ENCODE measurements around the gene SAPCD2.

The SAPCD2 gene

GRCh38 chr9:137112564-137113384 is 42.4 kb upstream of the SAPCD2 start:
- Histone ChIP-seq H3K4me3 (ENCODE audit: low read depth, low read length) (no peak overlapping the region), H3K4me1 (ENCODE audit: control insufficient read depth, insufficient read depth, low read length) (no peaks in the 10 kb centered on the region)

GRCh38 chr9:137111788-137112563 is 41.6 kb upstream of the SAPCD2 start:
- Histone ChIP-seq H3K9me3 (ENCODE audit: control insufficient read depth, insufficient read depth, low read length) (no peaks in the 10 kb centered on the region), H3K27ac (ENCODE audit: low read depth, low read length) (no peak overlapping the region), H3K36me3 (ENCODE audit: control insufficient read depth, insufficient read depth, low read length) (peaks cover 29% of the 10 kb centered on the region), H3K27me3 (ENCODE audit: control insufficient read depth, insufficient read depth, low read length) (peaks cover 29% of the 10 kb centered on the region), H3K4me3 (ENCODE audit: low read depth, low read length) (no peak overlapping the region), H3K4me1 (ENCODE audit: control insufficient read depth, insufficient read depth, low read length) (no peaks in the 10 kb centered on the region), H3K9ac (ENCODE audit: low read depth, low read length) (no peak overlapping the region)

More at GRCh38 chr9:137112564-137113384, 42.4 kb upstream of the SAPCD2 start:
- Histone ChIP-seq H3K9ac (ENCODE audit: low read depth, low read length) (no peak overlapping the region), H3K27me3 (ENCODE audit: control insufficient read depth, insufficient read depth, low read length) (peaks cover 29% of the 10 kb centered on the region), H3K9me3 (ENCODE audit: control insufficient read depth, insufficient read depth, low read length) (no peaks in the 10 kb centered on the region), H3K36me3 (ENCODE audit: control insufficient read depth, insufficient read depth, low read length) (peaks cover 21% of the 10 kb centered on the region), H3K27ac (ENCODE audit: low read depth, low read length) (no peak overlapping the region)

- Histone ChIP-seq H3K27me3 (ENCODE audit: control insufficient read depth, insufficient read depth, low read length) (peaks cover 27% of the 10 kb centered on the region), H3K4me3 (ENCODE audit: low read depth, low read length) (no peak overlapping the region), H3K9ac (ENCODE audit: low read depth, low read length) (no peak overlapping the region), H3K9me3 (ENCODE audit: control insufficient read depth, insufficient read depth, low read length) (no peaks in the 10 kb centered on the region), H3K36me3 (ENCODE audit: control insufficient read depth, insufficient read depth, low read length) (peaks cover 36% of the 10 kb centered on the region), H3K4me1 (ENCODE audit: control insufficient read depth, insufficient read depth, low read length) (no peaks in the 10 kb centered on the region), H3K27ac (ENCODE audit: low read depth, low read length) (no peak overlapping the region)
Observed at GRCh38 chr9:137110911-137111787, 40.8 kb upstream of the SAPCD2 start.

- Histone ChIP-seq H3K36me3 (ENCODE audit: control insufficient read depth, insufficient read depth, low read length) (peaks cover 43% of the 10 kb centered on the region), H3K27ac (ENCODE audit: low read depth, low read length) (no peak overlapping the region), H3K4me1 (ENCODE audit: control insufficient read depth, insufficient read depth, low read length) (no peaks in the 10 kb centered on the region), H3K27me3 (ENCODE audit: control insufficient read depth, insufficient read depth, low read length) (peaks cover 23% of the 10 kb centered on the region), H3K4me3 (ENCODE audit: low read depth, low read length) (no peak overlapping the region), H3K9me3 (ENCODE audit: control insufficient read depth, insufficient read depth, low read length) (no peaks in the 10 kb centered on the region), H3K9ac (ENCODE audit: low read depth, low read length) (no peak overlapping the region; the same call in 1 of the 2 replicates)
Observed at GRCh38 chr9:137110147-137110910, 40.0 kb upstream of the SAPCD2 start.

GRCh38 chr9:137109250-137110146 is 39.1 kb upstream of the SAPCD2 start:
- no peaks in the 10 kb centered on the region for H3K9me3 ChIP-seq (ENCODE audit: control insufficient read depth, insufficient read depth, low read length)
- H3K36me3 ChIP-seq (ENCODE audit: control insufficient read depth, insufficient read depth, low read length), result peaks cover 49% of the 10 kb centered on the region
- no peaks in the 10 kb centered on the region for H3K4me1 ChIP-seq (ENCODE audit: control insufficient read depth, insufficient read depth, low read length)
- no peak overlapping the region for H3K27ac ChIP-seq (ENCODE audit: low read depth, low read length)
- no peak overlapping the region for H3K4me3 ChIP-seq (ENCODE audit: low read depth, low read length)
- no peak overlapping the region for H3K9ac ChIP-seq (ENCODE audit: low read depth, low read length)
- peaks cover 15% of the 10 kb centered on the region for H3K27me3 ChIP-seq (ENCODE audit: control insufficient read depth, insufficient read depth, low read length)

- Histone ChIP-seq H3K27ac (ENCODE audit: low read depth, low read length) (no peak overlapping the region), H3K9me3 (ENCODE audit: control insufficient read depth, insufficient read depth, low read length) (no peaks in the 10 kb centered on the region), H3K36me3 (ENCODE audit: control insufficient read depth, insufficient read depth, low read length) (peaks cover 55% of the 10 kb centered on the region), H3K27me3 (ENCODE audit: control insufficient read depth, insufficient read depth, low read length) (peaks cover 9% of the 10 kb centered on the region), H3K4me1 (ENCODE audit: control insufficient read depth, insufficient read depth, low read length) (no peaks in the 10 kb centered on the region), H3K4me3 (ENCODE audit: low read depth, low read length) (no peak overlapping the region), H3K9ac (ENCODE audit: low read depth, low read length) (no peak overlapping the region)
Observed at GRCh38 chr9:137108608-137109249, 38.4 kb upstream of the SAPCD2 start.

- no peaks in the 10 kb centered on the region for H3K9me3 ChIP-seq (ENCODE audit: control insufficient read depth, insufficient read depth, low read length)
- no peaks in the 10 kb centered on the region for H3K4me1 ChIP-seq (ENCODE audit: control insufficient read depth, insufficient read depth, low read length)
- H3K4me3 ChIP-seq (ENCODE audit: low read depth, low read length), result no peak overlapping the region
- H3K9ac ChIP-seq (ENCODE audit: low read depth, low read length), result no peak overlapping the region
- H3K27me3 ChIP-seq (ENCODE audit: control insufficient read depth, insufficient read depth, low read length), result peaks cover 2% of the 10 kb centered on the region; the same call in 1 of the 2 replicates
- H3K36me3 ChIP-seq (ENCODE audit: control insufficient read depth, insufficient read depth, low read length), result peaks cover 62% of the 10 kb centered on the region
- no peak overlapping the region for H3K27ac ChIP-seq (ENCODE audit: low read depth, low read length)
Observed at GRCh38 chr9:137107982-137108381, 37.6 kb upstream of the SAPCD2 start.

GRCh38 chr9:137107312-137107921 is 37.1 kb upstream of the SAPCD2 start:
- H3K9me3 ChIP-seq (ENCODE audit: control insufficient read depth, insufficient read depth, low read length), result 0 out of 2 replicates have a peak, but pooled peaks cover 5% of the 10 kb centered on the region
- no peaks in the 10 kb centered on the region for H3K27me3 ChIP-seq (ENCODE audit: control insufficient read depth, insufficient read depth, low read length)
- no peak overlapping the region for H3K4me3 ChIP-seq (ENCODE audit: low read depth, low read length)
- H3K27ac ChIP-seq (ENCODE audit: low read depth, low read length), result no peak overlapping the region
- peaks cover 68% of the 10 kb centered on the region for H3K36me3 ChIP-seq (ENCODE audit: control insufficient read depth, insufficient read depth, low read length)
- no peaks in the 10 kb centered on the region for H3K4me1 ChIP-seq (ENCODE audit: control insufficient read depth, insufficient read depth, low read length)
- H3K9ac ChIP-seq (ENCODE audit: low read depth, low read length), result no peak overlapping the region

- Histone ChIP-seq H3K4me1 (ENCODE audit: control insufficient read depth, insufficient read depth, low read length) (no peaks in the 10 kb centered on the region), H3K27me3 (ENCODE audit: control insufficient read depth, insufficient read depth, low read length) (no peaks in the 10 kb centered on the region), H3K27ac (ENCODE audit: low read depth, low read length) (no peak overlapping the region), H3K36me3 (ENCODE audit: control insufficient read depth, insufficient read depth, low read length) (peaks cover 75% of the 10 kb centered on the region), H3K9me3 (ENCODE audit: control insufficient read depth, insufficient read depth, low read length) (0 out of 2 replicates have a peak, but pooled peaks cover 8% of the 10 kb centered on the region), H3K4me3 (ENCODE audit: low read depth, low read length) (no peak overlapping the region), H3K9ac (ENCODE audit: low read depth, low read length) (no peak overlapping the region)
Observed at GRCh38 chr9:137106662-137107250, 36.4 kb upstream of the SAPCD2 start.
